HL-60 (cell line): ENCODE results near the gene IFNGR1.

Source experiments
- CTCF ChIP-seq: IDR thresholded peaks from one replicate; pipeline ENCODE4 v1.5.1; 2011; ENCODE audit warnings: low read length, control low read depth, inconsistent platforms; ENCODE audit not compliant: insufficient read depth
- POLR2AphosphoS5 ChIP-seq: IDR thresholded peaks from 2 replicates; pipeline ENCODE4 v1.6.1; 2012; ENCODE audit warnings: low read depth

GRCh38 chr6:137165375-137166246, 53.6 kb downstream of the IFNGR1 start:
- TF ChIP-seq CTCF (no peak), POLR2AphosphoS5 (peak; percentile 47; the same call in 1 of the 2 replicates)
